SK-N-SH (cell line): ENCODE results near the gene NIBAN1. TPM values are rescaled to one million over a fixed set of nuclear protein-coding genes. Genes with fewer than 3 reads are reported as not detected.
"Not testable (repeated sequence)": the region's sequence is repeated elsewhere in the genome, so short reads cannot be mapped to it uniquely, and the experiment has no call there.

Experiments
- CTCF ChIA-PET: fragments of 300-600, 350-600 bp; formaldehyde crosslinking; extraction: SDS; loops from one replicate; lab custom pipeline; 2021; lab: Yijun Ruan, JAX
- POLR2A ChIA-PET: fragments of 350-600 bp; sonication (Branson Sonifier 250); formaldehyde crosslinking; extraction: SDS; loops from one replicate; lab custom pipeline; 2020; ENCODE audit warnings: antibody characterized with exemption, inconsistent platforms; lab: Yijun Ruan, JAX
- DNase-seq: peaks from one replicate; pipeline ENCODE4 v3.0.0; 2012
- H2AFZ ChIP-seq: fragments of 200-600 bp; sonication (generic); 2 replicates; pipeline ENCODE4 v1.8.1; 2016; ENCODE audit warnings: antibody characterized with exemption, mild to moderate bottlenecking, low read depth
- H3F3A ChIP-seq: fragments of 200-600 bp; sonication (generic); replicated peaks from 2 replicates; pipeline ENCODE3; 2016; ENCODE audit warnings: antibody characterized with exemption, mild to moderate bottlenecking; ENCODE audit not compliant: insufficient read depth
- H3K27ac ChIP-seq, 2 experiments: fragments of 200-500 bp in 1 of 2; fragments of 200-600 bp in 1 of 2; sonication (Bioruptor generic) in 1 of 2; sonication (generic), shearing (Covaris generic) in 1 of 2; 2 replicates each; pipeline versions ENCODE4 v1.5.1 to v1.6.1; 2014 to 2016; ENCODE audit warnings: low read depth in 2 of 2, inconsistent platforms in 1 of 2, low read length in 1 of 2, mild to moderate bottlenecking in 1 of 2, mixed read lengths in 1 of 2
- H3K27me3 ChIP-seq: fragments of 200-600 bp; sonication (generic), shearing (Covaris generic); 2 replicates; pipeline ENCODE4 v1.6.1; 2016; ENCODE audit warnings: mixed run types; ENCODE audit not compliant: insufficient read depth
- H3K36me3 ChIP-seq, 2 experiments: fragments of 200-500 bp in 1 of 2; fragments of 200-600 bp in 1 of 2; sonication (Bioruptor generic) in 1 of 2; sonication (generic) in 1 of 2; replicated peaks in 1 of 2; 2 replicates each; pipeline versions ENCODE3 to v1.5.1; 2014 to 2016; ENCODE audit warnings: low read length in 1 of 2, mild to moderate bottlenecking in 1 of 2; ENCODE audit not compliant: insufficient read depth in 2 of 2, control insufficient read depth in 1 of 2
- H3K4me1 ChIP-seq, 2 experiments: fragments of 200-500 bp in 1 of 2; fragments of 200-600 bp in 1 of 2; sonication (Bioruptor generic) in 1 of 2; sonication (generic), shearing (Covaris generic) in 1 of 2; 2 replicates each; pipeline versions ENCODE4 v1.5.1 to v1.6.1; 2014 to 2016; ENCODE audit warnings: low read depth in 1 of 2, low read length in 1 of 2, mixed run types in 1 of 2; ENCODE audit not compliant: insufficient read depth in 2 of 2, control insufficient read depth in 1 of 2
- H3K4me2 ChIP-seq: fragments of 200-600 bp; sonication (generic), shearing (Covaris generic); 2 replicates; pipeline ENCODE4 v1.6.1; 2017; ENCODE audit warnings: mixed run types
- H3K4me3 ChIP-seq, 2 experiments: fragments of 200-500 bp in 1 of 2; fragments of 200-600 bp in 1 of 2; sonication (Bioruptor generic) in 1 of 2; sonication (generic), shearing (Covaris generic) in 1 of 2; 2 replicates each; pipeline versions ENCODE4 v1.5.1 to v1.8.1; 2014 to 2016; ENCODE audit warnings: low read depth in 2 of 2, inconsistent platforms in 1 of 2, low read length in 1 of 2, mild to moderate bottlenecking in 1 of 2, mixed read lengths in 1 of 2, moderate library complexity in 1 of 2
- H3K79me2 ChIP-seq: fragments of 200-600 bp; sonication (generic); 2 replicates; pipeline ENCODE4 v1.8.1; 2017; ENCODE audit warnings: mild to moderate bottlenecking; ENCODE audit not compliant: insufficient read depth
- H3K9ac ChIP-seq: fragments of 200-600 bp; sonication (generic); 2 replicates; pipeline ENCODE4 v1.6.1; 2017; ENCODE audit warnings: mixed run types
- H3K9me2 ChIP-seq: fragments of 200-600 bp; sonication (generic); 2 replicates; pipeline ENCODE4 v1.6.1; 2017; ENCODE audit warnings: mixed run types
- H3K9me3 ChIP-seq: fragments of 200-600 bp; sonication (generic); 2 replicates; pipeline ENCODE4 v1.6.1; 2017; ENCODE audit warnings: mixed run types, mild to moderate bottlenecking, moderate library complexity
- H4K20me1 ChIP-seq: fragments of 200-600 bp; sonication (generic); 2 replicates; pipeline ENCODE4 v1.6.1; 2017; ENCODE audit warnings: mild to moderate bottlenecking, mixed run types; ENCODE audit not compliant: insufficient read depth
- CHD2 ChIP-seq: fragments of 150-350 bp; IDR thresholded peaks from 2 replicates; pipeline ENCODE4 v1.6.1; 2018; ENCODE audit warnings: low read length; ENCODE audit not compliant: partially characterized antibody
- EZH2phosphoT487 ChIP-seq: fragments of 200-600 bp; sonication (generic); IDR thresholded peaks from 2 replicates; pipeline ENCODE4 v1.6.1; 2017; ENCODE audit warnings: low read depth, mixed run types, mild to moderate bottlenecking, antibody characterized with exemption, moderate library complexity, borderline replicate concordance
- FOSL2 ChIP-seq: IDR thresholded peaks from 2 replicates; pipeline ENCODE4 v1.4.0; 2012; ENCODE audit warnings: low read depth, mild to moderate bottlenecking, moderate library complexity, borderline replicate concordance
- GABPA ChIP-seq: IDR thresholded peaks from 2 replicates; pipeline ENCODE4 v1.4.0; 2012; ENCODE audit warnings: low read depth, mild to moderate bottlenecking
- GATA2 ChIP-seq: sonication (generic); formaldehyde crosslinking; IDR thresholded peaks from 2 replicates; pipeline ENCODE4 v1.5.0; 2020; ENCODE audit warnings: mild to moderate bottlenecking, missing genetic modification reagents
- MAX ChIP-seq: IDR thresholded peaks from 2 replicates; pipeline ENCODE4 v1.4.0; 2012; ENCODE audit warnings: low read depth
- POLR2AphosphoS5 ChIP-seq: IDR thresholded peaks from 2 replicates; pipeline ENCODE4 v1.6.1; 2012; ENCODE audit warnings: low read depth, low read length
- RAD21 ChIP-seq: IDR thresholded peaks from 2 replicates; pipeline ENCODE4 v1.6.1; 2012; ENCODE audit warnings: mild to moderate bottlenecking, low read length
- RFX5 ChIP-seq: IDR thresholded peaks from 2 replicates; pipeline ENCODE4 v1.6.1; 2012; ENCODE audit warnings: mild to moderate bottlenecking, improper control_type of control experiment, low read length
- RXRA ChIP-seq: IDR thresholded peaks from 2 replicates; pipeline ENCODE4 v1.4.0; 2012; ENCODE audit warnings: low read depth, mild to moderate bottlenecking, borderline replicate concordance
- WGBS: methylation state at CpG from one replicate; pipeline ENCODE4 v1.1.6; 2017; ENCODE audit warnings: low lambda C conversion rate; 5-methylcytosine and 5-hydroxymethylcytosine counted together
- polyA plus RNA-seq, 3 experiments: library from polyadenylated mRNA; depleted of rRNA; stranded (reverse); fragments of >200 nt; gene quantifications; 2 replicates each; pipeline ENCODE4 v1.2.3, GENCODE V29; 2012
- TF ChIP-seq, protein P1 (sequence below): IDR thresholded peaks from 2 replicates; pipeline ENCODE4; 2012
- TF ChIP-seq, protein P2 (sequence below): fragments of 150-350 bp; IDR thresholded peaks from 2 replicates; pipeline ENCODE4 v1.6.1; 2016; ENCODE audit warnings: mild to moderate bottlenecking, low read depth, low read length

Gene NIBAN1
- polyA plus RNA-seq, 1 of the 3 experiments (the other 2 are of a cell fraction), result 23.9 TPM

- POLR2A ChIA-PET, result no interaction called here
- no peak overlapping the region for H3K9ac ChIP-seq
- H3K27ac ChIP-seq, result no peak overlapping the region
- no peaks in the 10 kb centered on the region for H3K27me3 ChIP-seq
- H3F3A ChIP-seq, result peaks cover 3% of the 10 kb centered on the region
- H2AFZ ChIP-seq, result no peak overlapping the region
- H3K9me2 ChIP-seq, result no peaks in the 10 kb centered on the region
- no peak for DNase-seq
- CTCF ChIA-PET, result interaction anchor here (1.7 kb wide), 2 partner anchors 9 to 204 kb away, joined by 6 read pairs; no protein-coding TSS in a partner anchor
- no peaks in the 10 kb centered on the region for H3K36me3 ChIP-seq
- H3K4me2 ChIP-seq, result no peak overlapping the region
- H3K79me2 ChIP-seq, result no peaks in the 10 kb centered on the region
- no peaks in the 10 kb centered on the region for H4K20me1 ChIP-seq
- no peak overlapping the region for H3K4me3 ChIP-seq
- no peak for TF ChIP-seq EZH2phosphoT487
- no peak for TF ChIP-seq RAD21
- TF ChIP-seq, protein P1, sequence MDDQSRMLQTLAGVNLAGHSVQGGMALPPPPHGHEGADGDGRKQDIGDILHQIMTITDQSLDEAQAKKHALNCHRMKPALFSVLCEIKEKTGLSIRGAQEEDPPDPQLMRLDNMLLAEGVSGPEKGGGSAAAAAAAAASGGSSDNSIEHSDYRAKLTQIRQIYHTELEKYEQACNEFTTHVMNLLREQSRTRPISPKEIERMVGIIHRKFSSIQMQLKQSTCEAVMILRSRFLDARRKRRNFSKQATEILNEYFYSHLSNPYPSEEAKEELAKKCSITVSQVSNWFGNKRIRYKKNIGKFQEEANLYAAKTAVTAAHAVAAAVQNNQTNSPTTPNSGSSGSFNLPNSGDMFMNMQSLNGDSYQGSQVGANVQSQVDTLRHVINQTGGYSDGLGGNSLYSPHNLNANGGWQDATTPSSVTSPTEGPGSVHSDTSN, result no peak
- TF ChIP-seq, protein P2, sequence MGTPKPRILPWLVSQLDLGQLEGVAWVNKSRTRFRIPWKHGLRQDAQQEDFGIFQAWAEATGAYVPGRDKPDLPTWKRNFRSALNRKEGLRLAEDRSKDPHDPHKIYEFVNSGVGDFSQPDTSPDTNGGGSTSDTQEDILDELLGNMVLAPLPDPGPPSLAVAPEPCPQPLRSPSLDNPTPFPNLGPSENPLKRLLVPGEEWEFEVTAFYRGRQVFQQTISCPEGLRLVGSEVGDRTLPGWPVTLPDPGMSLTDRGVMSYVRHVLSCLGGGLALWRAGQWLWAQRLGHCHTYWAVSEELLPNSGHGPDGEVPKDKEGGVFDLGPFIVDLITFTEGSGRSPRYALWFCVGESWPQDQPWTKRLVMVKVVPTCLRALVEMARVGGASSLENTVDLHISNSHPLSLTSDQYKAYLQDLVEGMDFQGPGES, result no peak
- no peak for TF ChIP-seq POLR2AphosphoS5
- TF ChIP-seq RXRA, result no peak
- no peak for TF ChIP-seq FOSL2
- TF ChIP-seq CHD2, result no peak
- no peak for TF ChIP-seq MAX
- TF ChIP-seq GABPA, result no peak
- peaks cover 0 to 4% of the 10 kb centered on the region in 2 experiments; a peak in 2 of 4 replicates for H3K4me1 ChIP-seq
- no peaks in the 10 kb centered on the region for H3K9me3 ChIP-seq
Observed at GRCh38 chr1:185010361-185010760, 36.1 kb upstream of the NIBAN1 start.

GRCh38 chr1:185008838-185009237 lies 34.5 kb upstream of the NIBAN1 start:
- Histone ChIP-seq H3K36me3 (no peaks in the 10 kb centered on the region), H2AFZ (no peak overlapping the region), H3K27me3 (no peaks in the 10 kb centered on the region), H3K9me3 (no peaks in the 10 kb centered on the region), H3K27ac (peak overlapping the region in 1 of 2 experiments; percentile 89; a peak in 2 of 4 replicates), H4K20me1 (no peaks in the 10 kb centered on the region), H3K4me1 (peaks cover 0 to 4% of the 10 kb centered on the region in 2 experiments; a peak in 2 of 4 replicates), H3K9me2 (no peaks in the 10 kb centered on the region), H3K4me3 (no peak overlapping the region), H3K79me2 (no peaks in the 10 kb centered on the region), H3K9ac (no peak overlapping the region), H3F3A (no peaks in the 10 kb centered on the region), H3K4me2 (no peak overlapping the region)
- DNase-seq, result peak; percentile 23
- ChIA-PET POLR2A (interaction anchor here (1.2 kb wide), 1 partner anchor 36 kb away, joined by 3 read pairs; the partner anchor contains the start of gene RNF2), CTCF (interaction anchor here (1.0 to 1.7 kb wide), 4 partner anchors 8 to 203 kb away, joined by 3 to 6 read pairs (median 6); no protein-coding TSS in a partner anchor)
- no peak for TF ChIP-seq RFX5
- peak; percentile 64 for TF ChIP-seq GATA2 (CRISPR knock-in tag)

- H3K4me1 ChIP-seq, H3K79me2 ChIP-seq, CTCF ChIA-PET, H3K9me3 ChIP-seq, H3K4me3 ChIP-seq, DNase-seq, H3K9ac ChIP-seq, H3K27me3 ChIP-seq, H3K36me3 ChIP-seq, H3K9me2 ChIP-seq, H4K20me1 ChIP-seq, H3F3A ChIP-seq, H3K27ac ChIP-seq, H2AFZ ChIP-seq, POLR2A ChIA-PET, H3K4me2 ChIP-seq: not testable (repeated sequence)
- WGBS, result 78% methylated on average over 19 of the region's 26 CpGs
Observed at GRCh38 chr1:185001312-185001880, 27.1 kb upstream of the NIBAN1 start.

- H3K4me1 ChIP-seq, H4K20me1 ChIP-seq, POLR2A ChIA-PET, H3K9ac ChIP-seq, H3K9me3 ChIP-seq, DNase-seq, H3K27ac ChIP-seq, H3K4me3 ChIP-seq, H3K9me2 ChIP-seq, H3K79me2 ChIP-seq, H3K27me3 ChIP-seq, H2AFZ ChIP-seq, H3K36me3 ChIP-seq, H3K4me2 ChIP-seq, H3F3A ChIP-seq: not testable (repeated sequence)
- CTCF ChIA-PET, result interaction anchor here (0.6 to 0.8 kb wide), 2 partner anchors 18 to 41 kb away, joined by 3 read pairs; no protein-coding TSS in a partner anchor
- WGBS, result 63% methylated on average over 6 of the region's 6 CpGs
Observed at GRCh38 chr1:184999974-185000373, 25.7 kb upstream of the NIBAN1 start.
